HG03060 (cell line): Measurements from ENCODE around the gene TRIM14.

ENCODE experiments used
- ATAC-seq: cut with Tn5 transposase; IDR thresholded peaks from one replicate; pipeline ENCODE4 v1.9.1; 2021; ENCODE audit warnings: low read depth, moderate number of reproducible peaks; ENCODE audit not compliant: unreplicated experiment

Gene TRIM14, protein sequence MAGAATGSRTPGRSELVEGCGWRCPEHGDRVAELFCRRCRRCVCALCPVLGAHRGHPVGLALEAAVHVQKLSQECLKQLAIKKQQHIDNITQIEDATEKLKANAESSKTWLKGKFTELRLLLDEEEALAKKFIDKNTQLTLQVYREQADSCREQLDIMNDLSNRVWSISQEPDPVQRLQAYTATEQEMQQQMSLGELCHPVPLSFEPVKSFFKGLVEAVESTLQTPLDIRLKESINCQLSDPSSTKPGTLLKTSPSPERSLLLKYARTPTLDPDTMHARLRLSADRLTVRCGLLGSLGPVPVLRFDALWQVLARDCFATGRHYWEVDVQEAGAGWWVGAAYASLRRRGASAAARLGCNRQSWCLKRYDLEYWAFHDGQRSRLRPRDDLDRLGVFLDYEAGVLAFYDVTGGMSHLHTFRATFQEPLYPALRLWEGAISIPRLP

DNA sequence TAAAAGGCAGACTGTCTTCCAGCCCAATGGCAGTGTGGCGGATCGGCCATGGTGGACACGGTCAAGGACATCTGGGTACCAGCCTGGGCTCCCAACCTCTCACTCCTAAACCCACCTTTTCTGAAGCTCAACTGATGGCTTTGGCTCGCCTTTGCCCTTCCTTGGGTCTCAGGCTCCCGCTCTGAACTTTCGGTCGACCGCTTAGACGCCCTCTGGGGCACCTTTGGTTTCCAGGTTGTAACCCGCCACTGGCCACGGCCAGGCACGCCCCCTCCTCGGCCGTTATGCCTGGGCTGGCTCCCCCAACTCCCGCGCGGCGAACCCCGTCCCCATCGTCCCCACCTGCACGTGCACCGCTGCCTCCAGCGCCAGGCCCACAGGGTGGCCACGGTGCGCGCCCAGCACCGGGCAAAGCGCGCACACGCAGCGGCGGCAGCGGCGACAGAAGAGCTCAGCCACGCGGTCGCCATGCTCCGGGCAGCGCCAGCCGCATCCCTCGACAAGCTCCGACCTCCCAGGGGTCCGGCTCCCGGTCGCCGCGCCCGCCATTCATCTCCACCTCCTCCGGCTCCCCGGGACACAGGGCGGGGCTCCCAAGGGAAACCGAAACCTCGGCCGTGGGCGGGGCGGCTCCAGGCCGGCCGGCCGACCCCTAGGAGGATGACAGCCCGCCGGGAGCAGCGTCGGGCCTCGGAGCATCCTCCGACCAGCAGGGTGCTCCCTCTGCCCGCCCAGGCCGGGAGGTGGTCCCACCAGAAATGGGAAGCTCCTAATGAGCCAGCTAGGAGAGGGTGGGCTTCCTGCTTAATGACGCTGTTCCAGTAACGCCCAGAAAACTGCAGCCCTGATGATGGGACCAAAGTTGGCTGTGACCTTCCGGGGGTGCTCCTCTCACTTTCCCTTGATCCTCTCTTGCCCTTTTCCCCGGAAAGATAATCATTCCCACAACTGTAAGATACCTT lies at the start of gene TRIM14:
Gene TRIM14, minus strand, starts transcription at position 583 of the 962 bp plus-strand sequence. Its CDS starts 34 bp downstream, at position 549.
- ATAC-seq = no peak

DNA sequence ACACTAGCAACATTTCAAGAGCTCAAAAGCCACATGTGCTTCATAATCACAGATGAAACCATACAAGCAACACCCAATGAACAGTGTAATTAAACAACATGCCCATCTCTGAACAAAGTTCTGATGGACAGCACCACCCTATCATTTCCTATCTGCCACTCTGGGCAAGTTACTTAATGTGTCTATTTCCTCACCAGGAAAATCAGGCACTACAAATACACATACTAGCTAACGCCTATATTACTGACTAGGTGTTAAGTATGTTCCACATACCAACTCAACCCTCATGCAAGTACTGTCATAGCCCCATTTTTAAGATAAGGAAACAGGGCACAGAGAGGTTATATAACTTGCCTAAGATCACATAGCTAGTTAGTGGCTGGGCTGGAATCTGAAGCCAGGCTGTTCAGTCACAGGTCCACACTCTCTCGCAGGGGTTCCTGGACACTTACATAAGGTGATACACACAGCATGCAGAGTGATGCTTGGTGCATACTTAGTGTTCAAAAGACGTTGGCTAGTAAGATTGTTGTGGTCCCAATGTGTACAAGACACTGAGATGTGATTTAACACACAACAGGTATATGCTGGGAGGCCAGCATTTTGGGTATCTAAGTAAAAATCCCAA lies 49.2 kb upstream of the TRIM14 start:
- no peak for ATAC-seq

DNA sequence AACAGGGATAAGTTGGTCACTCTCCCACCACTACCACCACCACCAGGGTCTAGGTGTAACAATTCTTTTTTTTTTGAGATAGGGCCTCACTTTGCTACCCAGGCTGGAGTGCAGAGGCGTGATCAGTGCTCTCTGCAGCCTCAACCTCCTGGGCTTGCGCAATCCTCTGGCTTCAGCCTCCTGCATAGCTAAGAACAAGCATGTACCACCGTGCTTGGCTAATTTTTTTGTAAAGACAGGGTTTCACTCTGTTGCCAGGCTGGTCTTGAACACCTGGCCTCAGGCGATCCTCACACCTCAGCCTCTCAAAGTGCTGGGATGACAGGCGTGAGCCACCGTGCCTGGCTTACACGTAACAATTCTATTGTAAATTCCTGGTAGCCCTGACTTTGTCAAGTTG lies 45.9 kb upstream of the TRIM14 start:
- no peak for ATAC-seq

DNA sequence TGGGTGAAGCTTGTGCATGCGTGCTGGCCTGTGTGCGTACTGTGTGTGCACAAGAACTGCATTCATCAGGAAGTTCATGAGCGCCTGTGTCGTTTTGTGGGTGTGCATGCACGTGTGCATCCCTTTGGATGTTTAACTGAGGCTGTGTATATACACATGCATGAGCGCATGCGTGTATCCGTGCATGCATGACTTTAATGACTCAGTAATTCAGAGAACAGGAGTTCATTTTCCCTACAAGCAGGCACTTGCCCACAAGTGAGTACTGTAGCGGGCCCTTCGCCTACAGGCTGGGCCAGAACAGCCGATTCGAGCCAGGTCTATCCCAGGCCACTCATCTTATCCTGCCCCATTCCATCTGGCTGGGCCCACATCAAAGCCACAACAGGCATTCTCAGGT lies 43.6 kb upstream of the TRIM14 start:
- ATAC-seq = no peak

DNA sequence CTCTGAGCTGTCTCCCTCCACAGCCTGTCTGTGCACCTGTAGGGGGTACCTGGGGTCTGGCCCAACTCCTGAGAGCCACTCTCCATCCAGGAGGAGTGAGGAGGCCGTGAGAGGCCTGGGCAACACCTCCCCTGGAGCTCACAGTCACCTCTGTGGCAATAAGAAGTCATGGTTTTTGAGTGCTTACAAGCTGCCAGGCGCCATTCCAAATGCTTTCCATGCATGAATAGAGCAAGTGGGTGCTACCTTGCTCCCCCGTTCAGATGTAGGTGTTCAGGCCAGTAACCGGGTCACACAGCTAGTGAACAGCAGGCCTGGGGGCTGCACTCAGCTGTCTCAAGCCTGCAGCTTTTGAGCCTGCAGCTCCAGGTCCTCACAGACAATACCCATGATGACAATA lies 42.8 kb upstream of the TRIM14 start:
- no peak for ATAC-seq

DNA sequence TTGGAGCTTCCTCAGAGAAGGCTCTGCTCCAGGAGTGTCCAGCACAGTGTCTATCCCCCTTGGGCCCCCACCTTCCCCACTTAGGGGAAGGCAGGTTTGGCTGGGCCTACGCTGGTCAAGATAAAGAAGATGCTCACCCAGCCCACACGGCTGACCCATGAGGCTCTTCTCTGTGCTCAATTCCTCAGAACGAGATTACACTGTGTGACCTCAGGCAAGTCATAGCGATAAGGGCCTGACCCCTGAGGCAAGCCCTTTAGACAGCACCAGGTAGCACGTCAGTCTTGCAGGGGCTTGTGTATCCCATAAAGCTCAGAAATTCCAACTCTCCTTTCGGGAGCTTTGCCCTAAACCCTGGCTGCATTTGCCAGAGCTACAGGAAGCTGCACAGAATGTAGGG lies 40.8 kb upstream of the TRIM14 start:
- ATAC-seq = no peak

DNA sequence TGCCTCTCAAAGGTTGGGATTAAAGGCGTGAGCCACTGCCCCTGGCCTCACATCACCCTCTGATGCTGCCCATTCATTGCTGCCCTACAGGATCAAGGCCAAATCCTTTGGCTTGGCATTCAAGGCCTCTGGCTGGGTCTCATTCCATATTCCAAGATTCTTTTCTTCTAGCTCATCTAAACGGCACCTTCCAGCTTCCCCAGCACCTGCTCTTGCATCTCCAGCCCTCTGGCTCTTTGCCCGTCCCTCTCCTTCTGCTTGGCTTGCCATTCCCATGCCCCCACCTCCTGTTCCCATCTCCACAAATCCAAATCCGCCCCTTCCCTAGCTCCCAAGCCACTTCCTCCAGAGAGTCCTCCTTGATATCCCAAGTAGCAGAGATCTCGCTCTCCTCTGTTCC lies 40.3 kb upstream of the TRIM14 start:
- ATAC-seq = no peak

DNA sequence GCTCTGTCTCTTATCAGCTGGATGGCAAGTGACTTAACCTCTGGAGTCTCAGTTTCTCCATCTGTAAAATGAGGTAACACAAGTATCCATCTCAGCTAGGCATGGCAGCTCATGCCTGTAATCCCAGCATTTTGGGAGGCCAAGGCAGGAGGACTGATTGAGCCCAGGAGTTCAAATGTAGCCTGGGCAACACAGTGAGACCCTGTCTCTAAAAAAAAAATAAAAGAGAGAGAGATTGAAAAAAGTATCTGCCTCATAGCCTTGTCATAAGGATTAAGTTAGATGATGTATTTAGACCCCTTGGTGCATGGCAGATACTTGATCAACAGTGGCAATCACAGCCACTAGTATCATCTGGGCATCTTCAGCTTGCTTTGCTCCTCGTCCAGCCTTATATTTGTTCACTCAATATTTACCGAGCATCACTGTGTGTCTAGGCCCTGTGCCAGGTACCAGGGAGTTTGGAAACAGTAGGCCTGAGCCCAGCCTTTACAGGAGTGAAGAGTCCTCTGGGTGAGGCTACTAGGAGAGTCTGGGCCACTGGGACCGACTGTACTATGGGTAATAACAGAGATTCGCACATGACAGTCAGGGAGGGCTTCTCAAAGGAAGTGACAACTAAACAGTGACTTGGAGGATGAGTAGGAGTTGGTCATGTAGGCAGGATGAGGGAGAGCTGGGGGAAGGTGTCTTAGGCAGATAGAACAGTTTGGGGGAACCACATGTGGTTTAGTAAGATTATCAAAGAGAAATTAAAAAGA lies 39.2 kb upstream of the TRIM14 start:
- no peak for ATAC-seq

DNA sequence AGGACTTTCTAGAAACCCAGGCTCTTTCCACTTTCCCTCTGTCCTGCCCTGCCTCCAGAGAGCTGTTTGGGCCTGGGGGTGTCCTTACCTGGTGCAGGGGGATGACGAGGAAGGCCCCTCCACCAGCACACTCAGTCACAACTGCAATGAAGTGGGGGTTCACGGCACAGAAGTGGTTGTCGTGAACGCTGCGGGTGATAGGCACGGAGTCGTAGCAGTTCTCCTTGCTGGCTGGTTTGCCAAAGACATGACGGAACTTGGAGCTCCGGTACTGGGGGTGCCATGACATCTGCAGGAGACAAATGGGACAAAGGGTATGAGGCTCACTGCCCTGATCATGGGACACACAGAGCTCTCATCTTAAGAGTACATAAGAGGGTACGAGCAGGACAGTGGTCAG lies 38.4 kb upstream of the TRIM14 start:
- no peak for ATAC-seq

DNA sequence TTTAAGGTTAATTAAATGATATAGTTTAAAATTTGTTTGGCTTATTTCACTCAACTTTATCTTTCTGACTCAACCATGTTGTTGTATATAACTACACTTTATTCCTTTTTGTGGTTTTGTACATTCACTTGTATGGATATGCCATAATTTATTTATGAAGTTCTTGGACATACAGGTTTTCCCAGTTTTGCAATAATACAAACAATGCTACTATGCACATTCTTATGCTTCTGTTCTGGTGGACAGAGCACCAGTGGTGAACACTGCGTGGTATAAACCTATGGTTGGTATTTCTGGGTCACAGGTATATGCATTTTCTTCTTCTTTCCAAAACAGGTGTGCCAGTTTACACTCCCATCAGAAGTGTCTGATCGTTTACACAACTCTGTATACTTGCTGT lies 35.7 kb upstream of the TRIM14 start:
- ATAC-seq = no peak

DNA sequence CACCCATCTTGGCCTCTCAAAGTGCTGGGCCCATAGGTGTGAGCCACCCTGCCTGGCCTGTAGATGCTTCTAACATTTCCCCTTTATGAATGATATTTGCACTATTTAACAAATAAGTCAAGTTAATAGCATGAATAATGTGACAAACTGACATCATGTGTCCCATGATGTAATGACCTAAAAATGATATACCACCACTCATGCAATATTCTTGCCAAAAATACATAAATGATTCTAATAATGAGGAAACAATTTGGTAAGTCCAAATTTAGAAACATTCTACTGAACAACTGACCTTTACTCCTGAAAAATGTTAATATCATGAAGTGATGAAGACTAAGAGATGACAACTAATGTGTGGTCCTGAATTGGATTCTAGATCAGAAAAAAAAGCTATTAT lies 33.5 kb upstream of the TRIM14 start:
- ATAC-seq = no peak

DNA sequence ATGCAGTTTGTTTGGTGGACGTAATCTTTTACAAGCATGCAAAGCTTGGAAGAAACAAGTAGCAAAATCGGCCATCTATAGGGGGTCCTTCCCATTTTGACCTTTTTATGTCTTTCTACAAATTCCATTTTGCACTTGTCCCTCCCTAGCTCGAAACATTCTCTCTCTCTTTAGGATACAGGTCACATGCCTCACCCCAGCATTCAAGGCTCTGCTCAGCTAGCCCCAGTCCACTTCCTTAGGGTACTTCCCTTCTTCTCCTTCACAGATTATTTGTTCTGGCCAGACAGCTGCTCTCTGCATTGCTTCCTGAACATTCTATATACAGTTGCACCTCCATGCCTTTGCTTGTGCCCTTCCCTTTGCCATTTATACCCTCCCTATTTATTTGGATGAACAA lies 31.7 kb upstream of the TRIM14 start:
- ATAC-seq = no peak

DNA sequence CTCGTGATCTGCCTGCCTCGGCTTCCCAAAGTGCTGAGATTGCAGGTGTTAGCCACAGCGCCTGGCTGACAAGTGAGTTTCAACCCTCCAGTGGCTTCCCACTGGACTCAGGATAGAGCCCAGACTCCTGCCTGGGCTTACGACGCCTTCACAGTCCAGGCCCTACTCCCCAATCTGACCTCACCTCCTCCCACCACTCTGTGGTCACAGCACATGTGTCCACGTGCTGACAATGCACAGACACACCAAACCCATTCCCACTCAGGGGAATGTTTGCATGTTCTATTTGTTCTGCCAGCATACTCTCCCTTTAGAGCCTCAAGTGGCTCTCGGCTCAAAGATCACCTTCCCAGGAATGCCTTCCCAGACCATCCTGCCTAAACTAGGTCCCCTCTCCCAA lies 31.1 kb upstream of the TRIM14 start:
- ATAC-seq = no peak

DNA sequence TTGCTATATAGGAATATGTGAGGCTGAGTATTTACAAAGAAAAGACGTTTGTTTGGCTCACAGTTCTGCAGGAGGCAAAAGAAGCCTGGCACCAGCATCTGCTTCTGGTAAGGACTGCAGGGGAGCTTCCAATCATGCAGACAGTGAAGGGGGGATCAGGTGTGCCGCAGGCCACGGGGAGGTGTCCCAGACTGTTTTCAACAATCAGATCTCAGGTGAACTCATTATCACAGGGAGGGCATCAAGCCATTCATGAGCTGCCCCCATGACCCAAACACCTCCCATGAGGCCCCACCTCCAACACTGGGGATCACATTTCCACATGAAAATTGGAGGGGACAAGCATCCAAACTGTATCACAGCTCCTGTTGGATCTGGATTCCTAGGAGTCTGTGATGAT lies 30.4 kb upstream of the TRIM14 start:
- no peak for ATAC-seq

DNA sequence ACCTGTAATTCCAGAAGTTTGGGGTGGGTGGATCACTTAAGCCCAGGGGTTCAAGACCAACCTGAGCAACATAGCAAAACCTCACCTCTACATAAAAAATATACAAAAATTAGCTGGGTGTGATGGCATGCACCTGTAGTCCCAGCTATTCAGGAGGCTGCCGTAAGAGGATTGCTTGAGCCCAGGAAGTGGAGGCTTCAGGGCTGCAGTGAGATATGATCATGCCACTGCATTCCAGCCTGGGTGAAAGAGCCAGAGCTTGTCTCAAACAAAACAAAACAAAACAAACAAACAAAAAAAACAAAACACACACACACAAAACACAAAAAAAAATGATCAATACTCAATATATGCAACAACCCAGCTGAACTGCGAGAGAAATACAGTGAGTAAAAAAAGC lies 29.5 kb upstream of the TRIM14 start:
- no peak for ATAC-seq

DNA sequence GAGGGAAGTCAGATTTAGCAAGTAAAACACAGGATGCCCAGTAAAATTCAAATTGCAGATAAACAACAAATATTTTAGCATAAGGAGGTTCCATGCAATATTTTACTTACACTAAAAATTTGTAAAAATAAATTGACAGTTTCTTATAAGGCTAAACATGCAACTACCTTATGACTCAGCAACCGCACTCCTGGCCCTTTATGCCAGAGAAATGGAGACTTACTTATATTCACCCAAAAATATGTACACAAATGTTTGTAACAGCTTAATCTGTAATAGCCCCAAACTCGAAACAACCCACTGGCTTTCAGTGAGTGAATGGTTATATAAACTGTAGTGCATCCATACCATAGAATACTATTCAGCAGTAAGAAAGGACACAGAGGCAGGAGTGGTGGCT lies 28.6 kb upstream of the TRIM14 start:
- no peak for ATAC-seq

DNA sequence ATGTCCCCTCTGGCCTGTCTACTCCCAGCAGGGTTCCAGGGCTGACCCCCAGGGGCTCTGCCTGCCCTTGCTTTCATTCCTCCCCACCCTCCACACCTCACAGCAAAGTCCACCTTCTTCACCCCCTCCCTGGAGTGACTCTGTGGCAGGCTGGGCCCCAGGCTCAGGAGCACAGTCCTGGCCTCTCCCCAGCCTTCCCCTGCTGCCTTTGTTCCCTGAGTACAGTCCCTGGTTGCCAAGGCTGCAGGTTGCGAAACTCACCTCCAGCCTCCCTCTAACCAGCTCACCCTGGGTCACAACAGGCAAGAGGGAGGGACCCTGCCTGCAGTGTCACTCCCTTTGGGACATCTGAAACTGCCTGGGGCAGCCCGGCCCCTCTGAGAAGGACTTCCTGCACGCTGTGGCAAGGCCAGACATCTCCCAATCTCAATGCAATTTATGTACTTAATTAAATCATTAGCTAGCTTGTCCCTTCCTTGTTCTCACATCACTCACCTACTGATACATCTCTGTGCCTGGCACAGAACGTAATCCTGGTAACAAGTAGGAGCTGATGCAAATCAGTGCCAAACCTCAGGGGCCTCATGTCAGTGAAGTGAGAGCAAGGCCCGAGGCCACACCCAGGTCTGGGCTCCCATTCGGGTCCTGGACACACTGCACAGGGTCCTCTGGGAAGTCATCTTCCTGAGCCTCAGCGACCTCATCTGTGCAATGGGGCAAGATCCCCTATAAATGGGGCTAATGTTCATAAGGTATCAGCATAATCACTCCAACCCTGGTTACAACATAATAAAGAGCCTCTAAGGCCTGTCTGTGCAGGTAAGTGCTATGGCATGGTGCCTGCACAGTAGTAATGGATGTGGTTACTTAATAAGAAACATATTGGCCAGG lies 27.3 kb upstream of the TRIM14 start:
- ATAC-seq = no peak

DNA sequence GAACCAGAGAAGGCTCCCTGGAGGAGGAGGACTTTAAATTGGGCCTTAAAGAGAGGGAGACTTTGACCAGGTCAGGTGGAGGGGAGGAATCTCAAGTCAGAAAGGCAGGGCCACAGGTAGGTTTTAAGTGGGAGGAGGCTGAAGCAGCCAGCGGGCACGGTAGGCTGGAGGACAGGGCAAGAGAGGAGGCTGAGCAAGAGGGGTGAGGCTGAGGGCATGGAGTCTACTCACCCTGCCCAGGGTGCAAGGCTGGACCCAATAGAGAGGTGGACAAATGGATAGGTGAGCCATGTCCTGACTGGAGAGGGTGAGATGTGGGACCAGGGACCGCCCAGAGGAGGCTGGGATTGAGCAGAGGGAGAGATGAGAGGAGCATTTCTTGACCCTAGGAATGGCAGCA lies 25.6 kb upstream of the TRIM14 start:
- no peak for ATAC-seq

DNA sequence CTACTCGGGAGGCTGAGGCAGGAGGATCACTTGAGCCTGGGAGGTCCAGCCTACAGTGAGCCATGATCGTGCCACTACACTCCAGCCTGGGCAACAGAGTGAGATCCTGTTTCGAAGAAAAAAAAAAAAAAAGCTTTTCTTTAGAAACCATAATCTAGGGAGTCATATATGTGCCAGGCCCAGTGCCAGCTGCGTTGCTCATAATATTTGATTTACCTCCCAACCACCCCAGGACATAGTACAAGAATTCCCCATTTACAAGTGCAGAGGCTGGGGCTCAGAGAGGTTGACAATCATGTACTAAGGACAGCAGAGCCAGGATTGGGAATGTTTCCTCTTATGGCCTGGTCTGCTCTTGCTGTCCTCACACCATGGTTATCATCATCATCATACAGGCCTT lies 25.1 kb upstream of the TRIM14 start:
- no peak for ATAC-seq
